Neural progenitor cell (in vitro differentiated cells): ENCODE measurements around the gene CAMK2D.

Experiments used
- CTCF ChIP-seq: fragments of 200-600 bp; sonication (generic); IDR thresholded peaks from 2 replicates; pipeline ENCODE4 v1.5.1; 2017; ENCODE audit warnings: antibody characterized with exemption, mild to moderate bottlenecking
- EZH2 ChIP-seq: fragments of 200-600 bp; sonication (generic); IDR thresholded peaks from 2 replicates; pipeline ENCODE4 v1.6.1; 2017; ENCODE audit warnings: antibody characterized with exemption, mild to moderate bottlenecking, moderate library complexity
- EZH2phosphoT487 ChIP-seq: fragments of 200-600 bp; sonication (generic); IDR thresholded peaks from 2 replicates; pipeline ENCODE4 v1.6.1; 2017; ENCODE audit warnings: antibody characterized with exemption

GRCh38 chr4:113769744-113770143, 8.2 kb upstream of the CAMK2D start:
- TF ChIP-seq CTCF (no peak), EZH2 (no peak), EZH2phosphoT487 (no peak)
